H1 (cell line): ENCODE data around the gene EMID1. TPM values are rescaled to one million over a fixed set of nuclear protein-coding genes. Genes with fewer than 3 reads are reported as not detected.

Experiments used
- CTCF ChIA-PET: fragments of 300-600 bp; sonication (Branson Sonifier 250); formaldehyde crosslinking; loops from one replicate; lab custom pipeline; 2021; ENCODE audit not compliant: partially characterized antibody; lab: Charles Lee
- POLR2A ChIA-PET: fragments of 300-600 bp; sonication (Branson Sonifier 250); formaldehyde crosslinking; loops from one replicate; lab custom pipeline; 2021; ENCODE audit warnings: inconsistent platforms; ENCODE audit not compliant: partially characterized antibody; lab: Charles Lee
- DNase-seq, 2 experiments: peaks; one replicate each; pipeline versions ENCODE4 v3.0.0 to v3.0.0-alpha.2; 2010 to 2022; ENCODE audit warnings: low spot score in 2 of 2, low read depth in 1 of 2, mixed read lengths in 1 of 2
- FAIRE-seq: peaks from 2 replicates; lab custom pipeline; 2011; peaks lifted over from hg19 to GRCh38; lab: Jason Lieb, UNC
- H2AFZ ChIP-seq: 2 replicates; pipeline ENCODE4 v1.8.1; 2012; ENCODE audit warnings: low read length, inconsistent platforms
- H2AK5ac ChIP-seq: 2 replicates; pipeline ENCODE4 v1.6.1; 2013; ENCODE audit warnings: low read depth, low read length
- H2BK120ac ChIP-seq: replicated peaks from 2 replicates; pipeline ENCODE3; 2013; ENCODE audit warnings: low read depth, low read length, inconsistent platforms
- H2BK12ac ChIP-seq: 2 replicates; pipeline ENCODE4 v1.6.1; 2013; ENCODE audit warnings: low read depth, low read length
- H2BK15ac ChIP-seq: 2 replicates; pipeline ENCODE4 v1.6.1; 2013; ENCODE audit warnings: low read length
- H2BK20ac ChIP-seq: 2 replicates; pipeline ENCODE4 v1.6.1; 2013; ENCODE audit warnings: low read length
- H2BK5ac ChIP-seq: 2 replicates; pipeline ENCODE4 v1.6.1; 2013; ENCODE audit warnings: low read depth, low read length
- H3K14ac ChIP-seq: 2 replicates; pipeline ENCODE4 v1.6.1; 2013; ENCODE audit warnings: inconsistent platforms; ENCODE audit not compliant: insufficient read length
- H3K18ac ChIP-seq: 2 replicates; pipeline ENCODE4 v1.6.1; 2013; ENCODE audit warnings: low read length; ENCODE audit errors: extremely low read depth
- H3K23ac ChIP-seq: 2 replicates; pipeline ENCODE4 v1.6.1; 2013; ENCODE audit warnings: inconsistent platforms; ENCODE audit not compliant: insufficient read length
- H3K23me2 ChIP-seq: 2 replicates; pipeline ENCODE4 v1.6.1; 2013; ENCODE audit warnings: low read depth, low read length
- H3K27ac ChIP-seq: 2 replicates; pipeline ENCODE4 v1.6.1; 2011; ENCODE audit warnings: low read depth, low read length, inconsistent platforms
- H3K27me3 ChIP-seq, 4 experiments: replicated peaks in 1 of 4; 1 replicate in 1 of 4; 2 replicates in 3 of 4; pipeline versions ENCODE4 v1.6.1 to v1.8.1; 2011 to 2013; ENCODE audit warnings: low read length in 3 of 4, mild to moderate bottlenecking in 3 of 4, inconsistent platforms in 2 of 4, mixed read lengths in 2 of 4, moderate library complexity in 1 of 4; ENCODE audit not compliant: control insufficient read depth in 3 of 4, insufficient read depth in 3 of 4; ENCODE audit errors: extremely low read depth in 1 of 4
- H3K36me3 ChIP-seq, 4 experiments: 2 replicates each; pipeline versions ENCODE4 v1.6.1 to v1.8.1; 2011 to 2013; ENCODE audit warnings: mild to moderate bottlenecking in 4 of 4, low read length in 3 of 4, moderate library complexity in 2 of 4, control low read depth in 1 of 4, inconsistent platforms in 1 of 4; ENCODE audit not compliant: insufficient read depth in 4 of 4, control insufficient read depth in 2 of 4
- H3K4ac ChIP-seq: replicated peaks from 2 replicates; pipeline ENCODE3; 2013; ENCODE audit warnings: low read length, low read depth, mixed read lengths, inconsistent platforms; ENCODE audit not compliant: insufficient read length
- H3K4me1 ChIP-seq, 4 experiments: replicated peaks in 1 of 4; 1 replicate in 1 of 4; 2 replicates in 3 of 4; pipeline versions ENCODE4 v1.6.1 to v1.8.1; 2011 to 2013; ENCODE audit warnings: low read length in 3 of 4, inconsistent platforms in 2 of 4, mixed read lengths in 1 of 4; ENCODE audit not compliant: insufficient read depth in 4 of 4, control insufficient read depth in 3 of 4
- H3K4me2 ChIP-seq, 2 experiments: 2 replicates each; pipeline versions ENCODE4 v1.6.1 to v1.8.1; 2011 to 2013; ENCODE audit warnings: low read depth in 2 of 2, low read length in 2 of 2, control low read depth in 1 of 2, inconsistent platforms in 1 of 2, mild to moderate bottlenecking in 1 of 2; ENCODE audit not compliant: insufficient read depth in 1 of 2
- H3K4me3 ChIP-seq, 4 experiments: fragments of 200-600, 300-600 bp in 1 of 4; sonication (generic), shearing (Covaris generic), sonication (Bioruptor Twin) in 1 of 4; 2 replicates each; pipeline versions ENCODE4 v1.5.1 to v1.8.1; 2011 to 2016; ENCODE audit warnings: low read length in 4 of 4, low read depth in 3 of 4, control low read depth in 2 of 4, inconsistent platforms in 2 of 4, mild to moderate bottlenecking in 2 of 4, mixed read lengths in 1 of 4, moderate library complexity in 1 of 4; ENCODE audit not compliant: insufficient read depth in 2 of 4; ENCODE audit errors: extremely low read depth in 1 of 4
- H3K56ac ChIP-seq: replicated peaks from 2 replicates; pipeline ENCODE3; 2013; ENCODE audit warnings: low read depth, mild to moderate bottlenecking, mixed read lengths, low read length, inconsistent platforms; ENCODE audit not compliant: insufficient read length
- H3K79me1 ChIP-seq: 2 replicates; pipeline ENCODE4 v1.6.1; 2013; ENCODE audit warnings: low read depth, low read length, control low read depth
- H3K79me2 ChIP-seq, 2 experiments: 2 replicates each; pipeline versions ENCODE4 v1.6.1 to v1.8.1; 2012 to 2013; ENCODE audit warnings: low read length in 2 of 2, mild to moderate bottlenecking in 2 of 2, inconsistent platforms in 1 of 2; ENCODE audit not compliant: insufficient read depth in 2 of 2, control insufficient read depth in 1 of 2
- H3K9ac ChIP-seq, 4 experiments: replicated peaks in 1 of 4; 1 replicate in 1 of 4; 2 replicates in 3 of 4; pipeline versions ENCODE4 v1.6.1 to v1.8.1; 2011 to 2013; ENCODE audit warnings: low read depth in 3 of 4, low read length in 3 of 4, control low read depth in 2 of 4, mild to moderate bottlenecking in 2 of 4, moderate library complexity in 2 of 4, inconsistent platforms in 1 of 4; ENCODE audit errors: extremely low read depth in 1 of 4
- H3K9me3 ChIP-seq, 2 experiments: 2 replicates each; pipeline versions ENCODE4 v1.6.1 to v1.8.1; 2012 to 2013; ENCODE audit warnings: mild to moderate bottlenecking in 2 of 2, moderate library complexity in 2 of 2, control low read depth in 1 of 2, inconsistent platforms in 1 of 2, low read depth in 1 of 2, low read length in 1 of 2, mixed read lengths in 1 of 2; ENCODE audit not compliant: insufficient read depth in 2 of 2
- H4K20me1 ChIP-seq, 2 experiments: replicated peaks in 1 of 2; 2 replicates each; pipeline versions ENCODE3 to v1.8.1; 2011 to 2013; ENCODE audit warnings: inconsistent platforms in 2 of 2, low read length in 2 of 2, mild to moderate bottlenecking in 1 of 2; ENCODE audit not compliant: insufficient read depth in 2 of 2, control insufficient read depth in 1 of 2
- H4K5ac ChIP-seq: 2 replicates; pipeline ENCODE4 v1.6.1; 2013; ENCODE audit warnings: low read length, low read depth, mixed read lengths, inconsistent platforms; ENCODE audit not compliant: insufficient read length
- H4K8ac ChIP-seq: 2 replicates; pipeline ENCODE4 v1.8.0; 2013; ENCODE audit warnings: mild to moderate bottlenecking, moderate library complexity, low read length, inconsistent platforms; ENCODE audit not compliant: insufficient read depth; ENCODE audit errors: extremely low read depth
- H4K91ac ChIP-seq: replicated peaks from 2 replicates; pipeline ENCODE3; 2013; ENCODE audit warnings: low read length, mixed read lengths, inconsistent platforms; ENCODE audit not compliant: insufficient read length
- POLR2A ChIP-seq, 2 experiments: IDR thresholded peaks; 1 replicate in 1 of 2; 2 replicates in 1 of 2; pipeline ENCODE4 v1.6.1; 2011; ENCODE audit warnings: low read depth in 2 of 2, low read length in 2 of 2, mild to moderate bottlenecking in 2 of 2; ENCODE audit errors: control extremely low read depth in 1 of 2
- SAP30 ChIP-seq: fragments of 300-600 bp; sonication (generic); IDR thresholded peaks from 2 replicates; pipeline ENCODE4 v1.7.1; 2012; ENCODE audit warnings: low read length, moderate library complexity, mild to moderate bottlenecking, inconsistent platforms; ENCODE audit not compliant: insufficient read depth, insufficient replicate concordance
- WGBS, 2 experiments: shearing (Covaris generic) in 1 of 2; methylation state at CpG; one replicate each; pipeline versions ENCODE4 v1.1.6 to v1.1.7; 2013 to 2015; ENCODE audit warnings: low lambda C conversion rate in 2 of 2, mixed read lengths in 2 of 2, inconsistent platforms in 1 of 2, low coverage in 1 of 2, missing lambda C conversion rate in 1 of 2; ENCODE audit not compliant: insufficient replicate concordance in 2 of 2, insufficient coverage in 1 of 2, insufficient read length in 1 of 2; ENCODE audit errors: extremely low coverage in 1 of 2, missing lambda C conversion rate in 1 of 2; 5-methylcytosine and 5-hydroxymethylcytosine counted together
- polyA plus RNA-seq, 7 experiments: library from polyadenylated mRNA; depleted of rRNA in 3 of 7; stranded (reverse) in 5 of 7; unstranded in 2 of 7; fragments of >200 nt in 5 of 7; fragments of 200-250 nt in 2 of 7; gene quantifications; 1 replicate in 5 of 7; 2 replicates in 1 of 7; 4 replicates in 1 of 7; pipeline versions ENCODE4 v1.2.1 to v1.2.3, GENCODE V29; 2011 to 2013; ENCODE audit warnings: missing spikeins in 2 of 7, mixed read lengths in 2 of 7
- total RNA-seq: library from RNA; stranded (reverse); fragmentation: NEBNext Ultra II Directional; extraction: Animal tissue kit (Norgen Biotek cat#: 25700); gene quantifications from 2 replicates; pipeline ENCODE4 v1.2.1, GENCODE V29; 2021

The EMID1 gene
- total and polyA plus RNA-seq, 2 of the 8 experiments (the other 6 are each of a cell fraction or from before 2014, with no cell fraction given) = 3.9 to 7.4 TPM

- H4K8ac ChIP-seq = no peak overlapping the region
- no peaks in the 10 kb centered on the region for H3K4me1 ChIP-seq
- no peak overlapping the region for H3K4ac ChIP-seq
- H2BK15ac ChIP-seq = no peak overlapping the region
- H3K79me2 ChIP-seq = peaks cover 10 to 80% of the 10 kb centered on the region in 2 experiments
- peaks cover 5% of the 10 kb centered on the region for H3K79me1 ChIP-seq
- H3K14ac ChIP-seq = no peak overlapping the region
- H3K27ac ChIP-seq = no peak overlapping the region
- POLR2A ChIA-PET = interaction anchor here (0.9 to 21.4 kb wide), 10 partner anchors 6 to 59 kb away, joined by 3 to 436 read pairs (median 6); partner anchors contain the start of genes EWSR1, GAS2L1 and RHBDD3
- H2BK20ac ChIP-seq = no peak overlapping the region
- peaks cover 23 to 26% of the 10 kb centered on the region in 2 experiments for H4K20me1 ChIP-seq
- no peaks in the 10 kb centered on the region for H3K9me3 ChIP-seq
- no peak overlapping the region for H3K23ac ChIP-seq
- no peak overlapping the region for H2BK5ac ChIP-seq
- no peaks in the 10 kb centered on the region for H3K23me2 ChIP-seq
- no peak overlapping the region for H3K18ac ChIP-seq
- no peak overlapping the region for H3K4me3 ChIP-seq
- TF ChIP-seq SAP30 (no peak), POLR2A (IDR thresholded peaks at IDR 0.05; ENCODE audit: control extremely low read depth in 1 of 2, low read depth in 2 of 2, low read length in 2 of 2) (peak in 1 of 2 experiments; percentile 27; a peak in 1 of 3 replicates)
- TF ChIP-seq, all 59 proteins: peak for 1
- FAIRE-seq = no peak
- no peak overlapping the region for H2AK5ac ChIP-seq
- no peak overlapping the region for H3K4me2 ChIP-seq
- CTCF ChIA-PET = interaction anchor here (0.6 to 1.3 kb wide), 3 partner anchors 26 to 220 kb away, joined by 3 to 8 read pairs (median 5); no protein-coding TSS in a partner anchor
- no peak overlapping the region for H3K9ac ChIP-seq
- H3K27me3 ChIP-seq = no peaks in the 10 kb centered on the region
- no peak overlapping the region for H3K56ac ChIP-seq
- H4K5ac ChIP-seq = no peak overlapping the region
- no peak overlapping the region for H4K91ac ChIP-seq
- H2AFZ ChIP-seq = no peak overlapping the region
- DNase-seq = no peak
- WGBS, 2 experiments = 96% methylated on average over 1 of the region's 1 CpG; no CpG with 5 or more reads in 1 of the 2 experiments
- no peak overlapping the region for H2BK120ac ChIP-seq
- H3K36me3 ChIP-seq = peaks cover 48 to 97% (median 85%) of the 10 kb centered on the region in 4 experiments
- no peak overlapping the region for H2BK12ac ChIP-seq
These were observed 72.2 kb downstream of the EMID1 start for GRCh38 chr22:29277927-29278326.
